Neural crest cell (in vitro differentiated cells): ENCODE measurements around the gene FOXP1. TPM values are rescaled to one million over a fixed set of nuclear protein-coding genes. Genes with fewer than 3 reads are reported as not detected.

ENCODE experiments used
- DNase-seq: peaks from one replicate; pipeline ENCODE4 v3.0.0; 2021; ENCODE audit warnings: low read depth, mixed read lengths, low spot score
- H3K27ac Mint-ChIP-seq: one replicate; pipeline ENCODE4 v1.8.0; 2021; ENCODE audit warnings: mild to moderate bottlenecking, mixed read lengths; ENCODE audit not compliant: unreplicated experiment
- H3K27me3 Mint-ChIP-seq: 2 replicates; pipeline ENCODE4 v1.8.0; 2021; ENCODE audit warnings: low read depth, mild to moderate bottlenecking, mixed read lengths
- H3K36me3 Mint-ChIP-seq: 2 replicates; pipeline ENCODE4 v1.8.0; 2021; ENCODE audit warnings: low read depth, mild to moderate bottlenecking, mixed read lengths
- H3K4me1 Mint-ChIP-seq: 2 replicates; pipeline ENCODE4 v1.8.0; 2021; ENCODE audit warnings: mixed read lengths
- H3K4me3 Mint-ChIP-seq: one replicate; pipeline ENCODE4 v1.8.0; 2021; ENCODE audit warnings: mild to moderate bottlenecking, mixed read lengths
- H3K9me3 Mint-ChIP-seq: 2 replicates; pipeline ENCODE4 v1.8.0; 2021; ENCODE audit warnings: mixed read lengths
- CTCF ChIP-seq: fragments of 200-600 bp; sonication (generic); conservative IDR thresholded peaks from 2 replicates; pipeline ENCODE4 v1.5.0; 2021; ENCODE audit warnings: antibody characterized with exemption, mild to moderate bottlenecking
- total RNA-seq: library from RNA; stranded (reverse); gene quantifications from 2 replicates; pipeline ENCODE4 v1.2.1, GENCODE V29; 2021

FOXP1 gene
- total RNA-seq, 1 donor from 2014 or later, result 22.8 TPM

- H3K27ac Mint-ChIP-seq, result no peak overlapping the region
- no peak for TF ChIP-seq CTCF
- H3K27me3 Mint-ChIP-seq, result no peaks in the 10 kb centered on the region
Measured at GRCh38 chr3:71345429-71346040, 238.0 kb downstream of the FOXP1 start.

GRCh38 chr3:71341721-71342120 is 241.8 kb downstream of the FOXP1 start:
- TF ChIP-seq CTCF, result no peak
- Mint-ChIP-seq H3K36me3 (no peaks in the 10 kb centered on the region), H3K27ac (no peak overlapping the region), H3K27me3 (no peaks in the 10 kb centered on the region), H3K4me3 (no peak overlapping the region), H3K4me1 (no peaks in the 10 kb centered on the region), H3K9me3 (no peaks in the 10 kb centered on the region)
- no peak for DNase-seq

More at GRCh38 chr3:71345429-71346040, 238.0 kb downstream of the FOXP1 start:
- H3K4me1 Mint-ChIP-seq, result no peaks in the 10 kb centered on the region
- H3K9me3 Mint-ChIP-seq, result no peaks in the 10 kb centered on the region
- no peaks in the 10 kb centered on the region for H3K36me3 Mint-ChIP-seq
- no peak for DNase-seq
- H3K4me3 Mint-ChIP-seq, result no peak overlapping the region

GRCh38 chr3:71339049-71339448 is 244.5 kb downstream of the FOXP1 start:
- Mint-ChIP-seq H3K27ac (no peak overlapping the region), H3K36me3 (no peaks in the 10 kb centered on the region), H3K4me1 (no peaks in the 10 kb centered on the region), H3K9me3 (no peaks in the 10 kb centered on the region), H3K4me3 (no peak overlapping the region), H3K27me3 (no peaks in the 10 kb centered on the region)
- no peak for TF ChIP-seq CTCF
- DNase-seq, result no peak

GRCh38 chr3:71332813-71333212 is 250.7 kb downstream of the FOXP1 start:
- DNase-seq, result no peak
- no peaks in the 10 kb centered on the region for H3K4me1 Mint-ChIP-seq
- peaks cover 4% of the 10 kb centered on the region for H3K9me3 Mint-ChIP-seq
- H3K4me3 Mint-ChIP-seq, result no peak overlapping the region
- TF ChIP-seq CTCF, result no peak
- H3K36me3 Mint-ChIP-seq, result peaks cover 5% of the 10 kb centered on the region
- H3K27ac Mint-ChIP-seq, result no peak overlapping the region
- no peaks in the 10 kb centered on the region for H3K27me3 Mint-ChIP-seq

- peaks cover 4% of the 10 kb centered on the region for H3K9me3 Mint-ChIP-seq
- no peak for TF ChIP-seq CTCF
- H3K27ac Mint-ChIP-seq, result no peak overlapping the region
- H3K27me3 Mint-ChIP-seq, result no peaks in the 10 kb centered on the region
- no peaks in the 10 kb centered on the region for H3K4me1 Mint-ChIP-seq
- no peak overlapping the region for H3K4me3 Mint-ChIP-seq
- no peak for DNase-seq
- H3K36me3 Mint-ChIP-seq, result peaks cover 5% of the 10 kb centered on the region
Measured at GRCh38 chr3:71330909-71331308, 252.6 kb downstream of the FOXP1 start.
